ENCODE data around the gene G6PD. TPM values are rescaled to one million over a fixed set of nuclear protein-coding genes. Genes with fewer than 3 reads are reported as not detected.

Gene G6PD
- total RNA-seq, 1 experiment from 2014 or later, result 24.3 TPM

- Histone ChIP-seq H3K4me2 (ENCODE audit: low read depth, low read length, poor library complexity, severe bottlenecking) (peak within 1 kb of the TSS; percentile 75), H4K20me1 (ENCODE audit: insufficient read depth, low read depth, low read length) (no peaks in the 10 kb centered on the region; the same call in 1 of the 2 replicates), H3K27ac (ENCODE audit: low read length) (peak within 1 kb of the TSS; percentile 78), H2AFZ (ENCODE audit: low read length) (0 out of 2 replicates have a peak within 1 kb of the TSS, but pooled peaks have one; percentile 12), H3K27me3 (ENCODE audit: low read length) (no peaks in the 10 kb centered on the region), H3K9me3 (ENCODE audit: low read length) (no peaks in the 10 kb centered on the region), H3K79me2 (ENCODE audit: low read length) (peaks cover 21% of the 10 kb centered on the region), H3K9ac (ENCODE audit: low read length) (peak within 1 kb of the TSS; percentile 84), H3K36me3 (ENCODE audit: insufficient read depth, low read length) (no peaks in the 10 kb centered on the region), H3K4me1 (ENCODE audit: low read length) (peaks cover 37% of the 10 kb centered on the region), H3K9me2 (replicated peaks; ENCODE audit: insufficient read depth, low read length) (no peaks in the 10 kb centered on the region), H3K4me3 (ENCODE audit: low read length) (peak within 1 kb of the TSS; percentile 74)
- DNase-seq, result peak; percentile 96
Measured at GRCh38 chrX:154490414-154491083, 56.1 kb downstream of the G6PD start, which contains the start of gene SLC10A3. TSS of gene SLC10A3 (minus strand) at chrX:154490629. CDS start at chrX:154488940, 1,689 bp downstream.

- Histone ChIP-seq H3K9me3 (ENCODE audit: low read length) (no peaks in the 10 kb centered on the region), H3K27ac (ENCODE audit: low read length) (peak overlapping the region; percentile 47), H3K4me3 (ENCODE audit: low read length) (peak overlapping the region; percentile 74), H3K79me2 (ENCODE audit: low read length) (peaks cover 26% of the 10 kb centered on the region), H3K36me3 (ENCODE audit: insufficient read depth, low read length) (peaks cover 4% of the 10 kb centered on the region; the same call in 1 of the 2 replicates), H3K27me3 (ENCODE audit: low read length) (no peaks in the 10 kb centered on the region), H3K4me2 (ENCODE audit: low read depth, low read length, poor library complexity, severe bottlenecking) (peak overlapping the region; percentile 75), H2AFZ (ENCODE audit: low read length) (no peak overlapping the region), H3K9me2 (replicated peaks; ENCODE audit: insufficient read depth, low read length) (no peaks in the 10 kb centered on the region), H3K4me1 (ENCODE audit: low read length) (peaks cover 37% of the 10 kb centered on the region), H4K20me1 (ENCODE audit: insufficient read depth, low read depth, low read length) (no peaks in the 10 kb centered on the region; the same call in 1 of the 2 replicates), H3K9ac (ENCODE audit: low read length) (peak overlapping the region; percentile 84)
- peak; percentile 76 for DNase-seq
Measured at GRCh38 chrX:154490021-154490413, 56.6 kb downstream of the G6PD start.

- Histone ChIP-seq H3K9me3 (ENCODE audit: low read length) (no peaks in the 10 kb centered on the region), H3K4me1 (ENCODE audit: low read length) (peaks cover 40% of the 10 kb centered on the region), H3K9me2 (replicated peaks; ENCODE audit: insufficient read depth, low read length) (no peaks in the 10 kb centered on the region), H3K27ac (ENCODE audit: low read length) (no peak overlapping the region), H3K4me3 (ENCODE audit: low read length) (peak overlapping the region; percentile 74; the same call in 1 of the 2 replicates), H3K9ac (ENCODE audit: low read length) (peak overlapping the region; percentile 84), H3K4me2 (ENCODE audit: low read depth, low read length, poor library complexity, severe bottlenecking) (peak overlapping the region; percentile 75), H4K20me1 (ENCODE audit: insufficient read depth, low read depth, low read length) (no peaks in the 10 kb centered on the region; the same call in 1 of the 2 replicates), H2AFZ (ENCODE audit: low read length) (no peak overlapping the region), H3K27me3 (ENCODE audit: low read length) (no peaks in the 10 kb centered on the region), H3K36me3 (ENCODE audit: insufficient read depth, low read length) (peaks cover 4% of the 10 kb centered on the region; the same call in 1 of the 2 replicates), H3K79me2 (ENCODE audit: low read length) (peaks cover 32% of the 10 kb centered on the region)
- DNase-seq, result no peak
Measured at GRCh38 chrX:154489182-154489581, 57.5 kb downstream of the G6PD start.

GRCh38 chrX:154488336-154489075, 58.1 kb downstream of the G6PD start:
- Histone ChIP-seq H3K4me3 (ENCODE audit: low read length) (peak overlapping the region; percentile 74; the same call in 1 of the 2 replicates), H3K4me2 (ENCODE audit: low read depth, low read length, poor library complexity, severe bottlenecking) (peak overlapping the region; percentile 75), H3K9me3 (ENCODE audit: low read length) (no peaks in the 10 kb centered on the region), H3K27me3 (ENCODE audit: low read length) (no peaks in the 10 kb centered on the region), H3K27ac (ENCODE audit: low read length) (no peak overlapping the region), H3K9me2 (replicated peaks; ENCODE audit: insufficient read depth, low read length) (no peaks in the 10 kb centered on the region), H3K9ac (ENCODE audit: low read length) (peak overlapping the region; percentile 84), H3K36me3 (ENCODE audit: insufficient read depth, low read length) (peaks cover 4% of the 10 kb centered on the region; the same call in 1 of the 2 replicates), H4K20me1 (ENCODE audit: insufficient read depth, low read depth, low read length) (no peaks in the 10 kb centered on the region; the same call in 1 of the 2 replicates), H3K4me1 (ENCODE audit: low read length) (peaks cover 47% of the 10 kb centered on the region), H3K79me2 (ENCODE audit: low read length) (peaks cover 32% of the 10 kb centered on the region), H2AFZ (ENCODE audit: low read length) (no peak overlapping the region)
- DNase-seq, result no peak

GRCh38 chrX:154487518-154488290, 58.9 kb downstream of the G6PD start:
- DNase-seq, result no peak
- Histone ChIP-seq H4K20me1 (ENCODE audit: insufficient read depth, low read depth, low read length) (no peaks in the 10 kb centered on the region; the same call in 1 of the 2 replicates), H3K27me3 (ENCODE audit: low read length) (no peaks in the 10 kb centered on the region), H2AFZ (ENCODE audit: low read length) (no peak overlapping the region), H3K79me2 (ENCODE audit: low read length) (peaks cover 32% of the 10 kb centered on the region), H3K9ac (ENCODE audit: low read length) (peak overlapping the region; percentile 66; the same call in 1 of the 2 replicates), H3K36me3 (ENCODE audit: insufficient read depth, low read length) (peaks cover 4% of the 10 kb centered on the region; the same call in 1 of the 2 replicates), H3K27ac (ENCODE audit: low read length) (peak overlapping the region; percentile 35; the same call in 1 of the 2 replicates), H3K9me3 (ENCODE audit: low read length) (no peaks in the 10 kb centered on the region), H3K4me1 (ENCODE audit: low read length) (peaks cover 55% of the 10 kb centered on the region), H3K4me3 (ENCODE audit: low read length) (peak overlapping the region; percentile 67; the same call in 1 of the 2 replicates), H3K4me2 (ENCODE audit: low read depth, low read length, poor library complexity, severe bottlenecking) (peak overlapping the region; percentile 66), H3K9me2 (replicated peaks; ENCODE audit: insufficient read depth, low read length) (no peaks in the 10 kb centered on the region)

GRCh38 chrX:154486396-154487207, 60.0 kb downstream of the G6PD start, which contains the start of gene UBL4A:
TSS of gene UBL4A (minus strand) at chrX:154486615. CDS start at chrX:154486584, 31 bp downstream.
- Histone ChIP-seq H3K27ac (ENCODE audit: low read length) (peak within 1 kb of the TSS; percentile 75), H3K9ac (ENCODE audit: low read length) (peak within 1 kb of the TSS; percentile 94), H2AFZ (ENCODE audit: low read length) (no peak within 1 kb of the TSS), H3K79me2 (ENCODE audit: low read length) (peaks cover 32% of the 10 kb centered on the region), H4K20me1 (ENCODE audit: insufficient read depth, low read depth, low read length) (no peaks in the 10 kb centered on the region; the same call in 1 of the 2 replicates), H3K4me3 (ENCODE audit: low read length) (peak within 1 kb of the TSS; percentile 78), H3K27me3 (ENCODE audit: low read length) (no peaks in the 10 kb centered on the region), H3K36me3 (ENCODE audit: insufficient read depth, low read length) (peaks cover 4% of the 10 kb centered on the region; the same call in 1 of the 2 replicates), H3K9me2 (replicated peaks; ENCODE audit: insufficient read depth, low read length) (no peaks in the 10 kb centered on the region), H3K9me3 (ENCODE audit: low read length) (no peaks in the 10 kb centered on the region), H3K4me1 (ENCODE audit: low read length) (peaks cover 66% of the 10 kb centered on the region), H3K4me2 (ENCODE audit: low read depth, low read length, poor library complexity, severe bottlenecking) (peak within 1 kb of the TSS; percentile 81)
- DNase-seq, result peak; percentile 84

GRCh38 chrX:154486052-154486395, 60.6 kb downstream of the G6PD start:
- Histone ChIP-seq H3K9ac (ENCODE audit: low read length) (peak overlapping the region; percentile 94), H3K4me3 (ENCODE audit: low read length) (peak overlapping the region; percentile 78), H2AFZ (ENCODE audit: low read length) (no peak overlapping the region), H3K36me3 (ENCODE audit: insufficient read depth, low read length) (peaks cover 4% of the 10 kb centered on the region; the same call in 1 of the 2 replicates), H3K4me1 (ENCODE audit: low read length) (peaks cover 66% of the 10 kb centered on the region), H3K79me2 (ENCODE audit: low read length) (peaks cover 32% of the 10 kb centered on the region), H4K20me1 (ENCODE audit: insufficient read depth, low read depth, low read length) (no peaks in the 10 kb centered on the region; the same call in 1 of the 2 replicates), H3K9me2 (replicated peaks; ENCODE audit: insufficient read depth, low read length) (no peaks in the 10 kb centered on the region), H3K4me2 (ENCODE audit: low read depth, low read length, poor library complexity, severe bottlenecking) (peak overlapping the region; percentile 81), H3K9me3 (ENCODE audit: low read length) (no peaks in the 10 kb centered on the region), H3K27me3 (ENCODE audit: low read length) (no peaks in the 10 kb centered on the region), H3K27ac (ENCODE audit: low read length) (peak overlapping the region; percentile 75)
- peak; percentile 69 for DNase-seq

Data from Karpas-422 (cell line).